Measurements from ENCODE around the gene KSR1.

The KSR1 gene

GRCh38 chr17:27569884-27570577 is 113.8 kb downstream of the KSR1 start:
- no peak for DNase-seq (ENCODE audit: low read depth in 2 of 2)

DNA sequence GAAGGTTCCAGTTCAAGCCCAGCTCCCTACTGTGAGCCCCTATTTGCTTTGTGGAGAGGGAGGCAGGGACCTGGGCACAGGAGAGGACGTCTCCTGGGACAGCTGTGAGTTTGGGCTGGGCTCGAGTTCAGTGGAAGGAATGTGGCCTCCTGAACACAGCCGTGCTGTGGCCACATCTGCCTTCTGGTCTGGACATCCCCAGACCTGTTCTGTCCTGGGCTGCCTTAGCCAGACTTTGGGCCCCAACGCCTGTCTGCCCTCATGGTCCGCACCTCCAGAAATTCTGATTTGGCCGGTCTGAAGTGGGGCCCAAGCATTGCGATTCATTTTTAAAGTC is 114.3 kb downstream of the KSR1 start:
- no peak for DNase-seq (ENCODE audit: low read depth in 2 of 2)

GRCh38 chr17:27571563-27572352 is 115.5 kb downstream of the KSR1 start:
- no peak for DNase-seq (ENCODE audit: low read depth in 2 of 2)

DNA sequence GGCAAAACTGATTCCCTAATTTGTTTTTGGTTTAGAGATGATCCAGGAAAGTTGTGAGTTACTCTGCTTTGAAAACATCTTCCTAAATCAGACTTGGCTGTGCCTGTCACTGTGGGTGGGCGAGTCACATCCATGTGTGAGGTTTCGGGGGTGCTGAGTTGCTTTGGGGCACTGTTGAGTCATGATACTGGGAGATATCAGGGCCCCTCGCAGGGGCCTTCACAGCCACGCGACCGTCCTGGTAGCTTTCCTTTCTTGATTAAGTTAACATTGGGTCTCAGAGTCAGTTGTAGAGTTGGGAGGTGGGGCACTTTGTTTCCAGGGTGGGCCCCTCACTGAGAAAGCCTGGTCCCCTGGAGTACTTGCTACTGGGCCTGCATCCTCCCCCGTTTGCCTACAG is 116.4 kb downstream of the KSR1 start:
- DNase-seq (ENCODE audit: low read depth in 2 of 2) = peak; percentile 43 to 53

GRCh38 chr17:27573548-27573947 is 117.3 kb downstream of the KSR1 start:
- no peak for DNase-seq (ENCODE audit: low read depth in 2 of 2)

DNA sequence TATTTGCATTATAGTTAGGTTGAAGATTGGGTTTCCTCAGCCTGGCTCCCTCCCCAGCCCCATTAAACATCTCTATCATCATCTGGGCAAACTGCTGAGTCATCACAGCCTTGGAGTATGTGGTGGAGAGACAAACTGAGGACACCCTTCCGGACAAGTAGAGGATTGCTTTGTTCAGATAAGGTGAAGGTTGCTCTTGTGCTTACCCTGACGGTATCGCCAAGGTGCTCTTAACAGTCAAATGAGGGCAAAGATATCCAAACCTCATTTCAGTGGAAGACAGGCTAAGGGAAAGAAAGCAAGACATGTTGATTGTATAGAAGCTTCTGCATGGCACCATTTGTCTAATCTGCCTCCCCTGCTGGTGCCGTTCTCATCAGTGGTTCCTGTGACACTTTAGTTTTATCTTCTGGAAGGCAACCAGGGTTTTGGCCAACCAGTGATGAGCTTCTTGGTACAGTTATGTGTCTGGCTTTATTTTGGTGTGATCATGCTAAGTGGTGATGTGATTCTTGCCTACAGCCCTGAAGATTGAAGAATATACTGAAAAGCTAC is 117.8 kb downstream of the KSR1 start:
- DNase-seq (ENCODE audit: low read depth in 2 of 2) = no peak

GRCh38 chr17:27575096-27575911 is 119.1 kb downstream of the KSR1 start:
- no peak for DNase-seq (ENCODE audit: low read depth in 2 of 2)

GRCh38 chr17:27575912-27576252 is 119.6 kb downstream of the KSR1 start:
- no peak for DNase-seq (ENCODE audit: low read depth in 2 of 2)

DNA sequence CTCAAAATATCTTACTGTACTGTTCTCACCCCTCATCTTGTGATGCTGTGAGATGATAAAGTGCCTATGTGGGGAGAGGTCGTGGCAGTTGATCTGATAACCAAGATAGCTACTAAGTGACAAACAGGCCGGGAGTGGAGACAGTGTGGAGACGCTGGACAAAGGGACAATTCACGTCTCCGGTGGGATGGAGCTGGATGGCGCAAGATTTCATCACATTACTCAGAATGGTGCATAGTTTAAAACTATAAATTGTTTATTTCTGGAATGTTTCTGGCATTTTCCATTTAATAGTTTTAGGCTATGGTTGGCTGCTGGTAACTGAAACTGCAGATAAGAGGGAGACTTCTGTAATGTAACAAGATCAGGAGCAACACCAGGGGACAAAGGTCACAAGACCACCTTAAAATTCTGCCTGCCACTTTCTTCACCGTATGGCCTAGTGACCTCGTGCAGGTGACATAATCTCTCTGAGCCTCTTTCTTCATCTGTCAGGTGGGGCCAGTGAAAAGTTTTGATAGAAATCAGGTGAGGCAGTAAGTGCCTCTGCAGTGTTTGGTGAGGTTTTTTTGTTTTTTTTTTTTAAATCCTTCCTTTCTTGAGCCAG is 120.3 kb downstream of the KSR1 start:
- no peak for DNase-seq (ENCODE audit: low read depth in 2 of 2)

GRCh38 chr17:27577121-27577761 is 121.0 kb downstream of the KSR1 start:
- no peak for DNase-seq (ENCODE audit: low read depth in 2 of 2)

- no peak for DNase-seq (ENCODE audit: low read depth in 2 of 2)
Observed at GRCh38 chr17:27577884-27578717, 121.9 kb downstream of the KSR1 start.

- peak in 1 of 2 donors; percentile 48 for DNase-seq (ENCODE audit: low read depth in 2 of 2)
Observed at GRCh38 chr17:27578718-27579085, 122.5 kb downstream of the KSR1 start.

GRCh38 chr17:27579304-27579703 is 123.1 kb downstream of the KSR1 start:
- DNase-seq (ENCODE audit: low read depth in 2 of 2) = no peak

DNA sequence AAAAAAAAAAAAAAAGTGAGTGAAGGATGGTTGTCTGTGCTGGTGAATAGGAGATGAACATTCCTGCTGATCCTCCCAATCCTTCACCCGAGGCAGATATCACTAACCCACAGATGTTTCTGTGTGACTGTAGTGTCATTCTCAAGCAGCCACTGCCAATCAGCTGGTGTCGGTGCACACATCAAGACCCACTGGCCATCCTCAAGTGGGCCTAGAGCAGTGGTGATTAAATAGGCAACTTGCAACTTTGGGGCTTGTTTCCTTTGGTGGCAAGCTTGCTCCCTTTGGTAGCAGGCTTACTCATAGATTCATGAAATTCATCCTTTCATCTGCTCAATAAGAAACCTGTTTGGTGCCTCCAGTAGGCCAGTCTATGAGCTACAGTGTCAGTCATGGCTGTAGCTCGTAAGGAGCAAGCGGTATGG is 123.7 kb downstream of the KSR1 start:
- DNase-seq (ENCODE audit: low read depth in 2 of 2) = no peak

GRCh38 chr17:27581016-27581415 is 124.8 kb downstream of the KSR1 start:
- no peak for DNase-seq (ENCODE audit: low read depth in 2 of 2)

DNA sequence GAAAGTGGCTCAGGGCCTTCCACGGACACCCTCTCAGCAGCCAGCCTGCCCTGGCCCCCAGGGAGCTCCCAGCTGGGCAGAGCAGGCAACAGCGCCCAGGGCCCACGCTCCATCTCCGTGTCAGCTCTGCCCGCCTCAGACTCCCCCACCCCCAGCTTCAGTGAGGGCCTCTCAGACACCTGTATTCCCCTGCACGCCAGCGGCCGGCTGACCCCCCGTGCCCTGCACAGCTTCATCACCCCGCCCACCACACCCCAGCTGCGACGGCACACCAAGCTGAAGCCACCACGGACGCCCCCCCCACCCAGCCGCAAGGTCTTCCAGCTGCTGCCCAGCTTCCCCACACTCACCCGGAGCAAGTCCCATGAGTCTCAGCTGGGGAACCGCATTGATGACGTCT is 126.4 kb downstream of the KSR1 start:
- no peak for DNase-seq (ENCODE audit: low read depth in 2 of 2)

DNA sequence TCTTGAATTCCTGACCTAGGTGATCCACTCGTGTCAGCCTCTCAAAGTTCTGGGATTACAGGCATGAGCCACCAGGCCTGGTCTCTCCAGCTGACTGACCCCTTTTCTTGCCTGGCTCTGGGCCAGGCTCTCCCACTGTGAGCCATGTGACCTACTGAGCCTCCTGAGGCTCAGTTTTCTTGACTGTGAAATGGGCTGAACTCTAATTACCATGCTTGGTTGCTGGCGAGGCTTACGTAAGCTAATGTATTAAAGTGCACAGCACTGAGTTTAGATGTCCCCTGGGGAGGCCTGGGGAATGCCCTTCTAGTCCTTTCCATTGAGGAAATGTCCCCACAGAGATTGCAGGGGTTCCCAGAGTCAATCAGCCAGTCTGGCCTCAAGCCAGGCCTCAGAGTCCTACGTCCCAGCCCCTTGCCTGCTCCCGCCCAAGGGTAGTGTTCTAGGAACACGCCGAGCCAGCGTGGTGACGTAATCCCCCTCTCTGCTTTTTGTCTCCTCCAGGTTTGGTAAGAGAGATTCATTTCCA is 129.0 kb downstream of the KSR1 start:
- DNase-seq (ENCODE audit: low read depth in 2 of 2) = no peak

GRCh38 chr17:27585792-27586191 is 129.5 kb downstream of the KSR1 start:
- no peak for DNase-seq (ENCODE audit: low read depth in 2 of 2)

GRCh38 chr17:27586203-27586721 is 130.0 kb downstream of the KSR1 start:
- DNase-seq (ENCODE audit: low read depth in 2 of 2) = no peak

GRCh38 chr17:27588354-27588753 is 132.1 kb downstream of the KSR1 start:
- no peak for DNase-seq (ENCODE audit: low read depth in 2 of 2)
